ENCODE data around the gene NOL6. TPM values are rescaled to one million over a fixed set of nuclear protein-coding genes. Genes with fewer than 3 reads are reported as not detected.
"Not testable (repeated sequence)": the region's sequence is repeated elsewhere in the genome, so short reads cannot be mapped to it uniquely, and the experiment has no call there.

Gene NOL6
- total RNA-seq, 1 donor from 2014 or later = 28.6 TPM

GRCh38 chr9:33463151-33463550, 10.6 kb downstream of the NOL6 start:
- Histone ChIP-seq H3K36me3 (peaks cover 65% of the 10 kb centered on the region in 2 donors), H3K9me3 (no peaks in the 10 kb centered on the region), H3K27ac (no peak overlapping the region), H3K27me3 (no peaks in the 10 kb centered on the region), H3K4me3 (no peak overlapping the region), H3K4me1 (no peaks in the 10 kb centered on the region)
- no peak for DNase-seq (ENCODE audit: low spot score in 2 of 2)
- no peak for TF ChIP-seq CTCF (IDR thresholded peaks at IDR 0.05)
- intact Hi-C loops (cut with DNase I) = no loop called here

- Histone ChIP-seq H3K9me3 (no peaks in the 10 kb centered on the region), H3K4me3 (no peak overlapping the region), H3K36me3 (peaks cover 49% of the 10 kb centered on the region in 2 donors), H3K4me1 (no peaks in the 10 kb centered on the region), H3K27ac (no peak overlapping the region), H3K27me3 (no peaks in the 10 kb centered on the region)
- no peak for DNase-seq (ENCODE audit: low spot score in 2 of 2)
- no peak for TF ChIP-seq CTCF (IDR thresholded peaks at IDR 0.05)
- intact Hi-C loops (cut with DNase I) = no loop called here
These were observed 12.2 kb downstream of the NOL6 start for GRCh38 chr9:33461492-33461891.

GRCh38 chr9:33460854-33461253, 12.9 kb downstream of the NOL6 start:
- DNase-seq (ENCODE audit: low spot score in 2 of 2) = no peak
- Histone ChIP-seq H3K9me3 (no peaks in the 10 kb centered on the region), H3K4me1 (no peaks in the 10 kb centered on the region), H3K27ac (no peak overlapping the region), H3K27me3 (no peaks in the 10 kb centered on the region), H3K4me3 (no peak overlapping the region), H3K36me3 (peaks cover 42% of the 10 kb centered on the region in 2 donors)
- intact Hi-C loops (cut with DNase I) = no loop called here
- no peak for TF ChIP-seq CTCF (IDR thresholded peaks at IDR 0.05)

- Histone ChIP-seq H3K9me3 (no peaks in the 10 kb centered on the region), H3K36me3 (peaks cover 25% of the 10 kb centered on the region in 2 donors), H3K27me3 (no peaks in the 10 kb centered on the region), H3K27ac (no peak overlapping the region), H3K4me3 (no peak overlapping the region), H3K4me1 (no peaks in the 10 kb centered on the region)
- no peak for DNase-seq (ENCODE audit: low spot score in 2 of 2)
- intact Hi-C loops (cut with DNase I) = no loop called here
- TF ChIP-seq CTCF (IDR thresholded peaks at IDR 0.05) = no peak
These were observed 14.6 kb downstream of the NOL6 start for GRCh38 chr9:33459115-33459514.

GRCh38 chr9:33458444-33458843, 15.3 kb downstream of the NOL6 start:
- Histone ChIP-seq H3K9me3 (no peaks in the 10 kb centered on the region), H3K27ac (no peak overlapping the region), H3K4me1 (no peaks in the 10 kb centered on the region), H3K36me3 (peaks cover 18% of the 10 kb centered on the region in 2 donors), H3K4me3 (no peak overlapping the region), H3K27me3 (no peaks in the 10 kb centered on the region)
- DNase-seq (ENCODE audit: low spot score in 2 of 2) = no peak
- no peak for TF ChIP-seq CTCF (IDR thresholded peaks at IDR 0.05)
- intact Hi-C loops (cut with DNase I) = no loop called here

GRCh38 chr9:33455945-33456344, 17.8 kb downstream of the NOL6 start:
- intact Hi-C loops (cut with DNase I) = no loop called here
- Histone ChIP-seq H3K4me1 (no peaks in the 10 kb centered on the region), H3K27ac (no peak overlapping the region), H3K4me3 (no peak overlapping the region), H3K9me3 (no peaks in the 10 kb centered on the region), H3K36me3 (no peaks in the 10 kb centered on the region), H3K27me3 (no peaks in the 10 kb centered on the region)
- TF ChIP-seq CTCF (IDR thresholded peaks at IDR 0.05) = no peak
- no peak for DNase-seq (ENCODE audit: low spot score in 2 of 2)

GRCh38 chr9:33455456-33455855, 18.3 kb downstream of the NOL6 start:
- H3K36me3 ChIP-seq; H3K27me3 ChIP-seq; H3K27ac ChIP-seq; H3K4me3 ChIP-seq; H3K4me1 ChIP-seq; DNase-seq (ENCODE audit: low spot score in 2 of 2); H3K9me3 ChIP-seq; intact Hi-C loops (cut with DNase I): not testable (repeated sequence)

- H3K9me3 ChIP-seq; H3K4me3 ChIP-seq; intact Hi-C loops (cut with DNase I); H3K27ac ChIP-seq; H3K27me3 ChIP-seq; H3K36me3 ChIP-seq; DNase-seq (ENCODE audit: low spot score in 2 of 2); H3K4me1 ChIP-seq: not testable (repeated sequence)
These were observed 19.1 kb downstream of the NOL6 start for GRCh38 chr9:33454661-33455026.

Data from ascending aorta (tissue), 2 donors.